Measurements from ENCODE around the gene KLHL17.

The KLHL17 gene

GRCh38 chr1:960363-961131 lies at the start of gene KLHL17:
KLHL17 (plus strand) TSS chr1:960584; CDS start chr1:960694, 110 bp downstream.
- peak; percentile 73 for DNase-seq

- DNase-seq = no peak
These were observed 49.3 kb upstream of the KLHL17 start for GRCh38 chr1:910881-911721.

GRCh38 chr1:911875-912739 lies 48.3 kb upstream of the KLHL17 start:
- DNase-seq = no peak

- no peak for DNase-seq
These were observed 47.6 kb upstream of the KLHL17 start for GRCh38 chr1:912740-913301.

- no peak for DNase-seq
These were observed 46.8 kb upstream of the KLHL17 start for GRCh38 chr1:913491-914130.

- DNase-seq = no peak
These were observed 46.1 kb upstream of the KLHL17 start for GRCh38 chr1:914131-914890.

- no peak for DNase-seq
These were observed 45.5 kb upstream of the KLHL17 start for GRCh38 chr1:914891-915280.

- peak; percentile 15 for DNase-seq
These were observed 44.9 kb upstream of the KLHL17 start for GRCh38 chr1:915295-916172.

GRCh38 chr1:916173-917075 lies 44.0 kb upstream of the KLHL17 start:
- no peak for DNase-seq

- no peak for DNase-seq
These were observed 43.3 kb upstream of the KLHL17 start for GRCh38 chr1:917076-917459.

- DNase-seq = no peak
These were observed 42.8 kb upstream of the KLHL17 start for GRCh38 chr1:917466-918091.

- no peak for DNase-seq
These were observed 42.0 kb upstream of the KLHL17 start for GRCh38 chr1:918353-918752.

GRCh38 chr1:918843-919242 lies 41.5 kb upstream of the KLHL17 start:
- no peak for DNase-seq

- no peak for DNase-seq
These were observed 41.0 kb upstream of the KLHL17 start for GRCh38 chr1:919271-919872.

GRCh38 chr1:920010-920409 lies 40.4 kb upstream of the KLHL17 start:
- DNase-seq = no peak

GRCh38 chr1:920521-920920 lies 39.9 kb upstream of the KLHL17 start:
- DNase-seq = no peak

GRCh38 chr1:921011-921837 lies 39.2 kb upstream of the KLHL17 start:
- no peak for DNase-seq
